ENCODE measurements around the gene CRAMP1. TPM values are rescaled to one million over a fixed set of nuclear protein-coding genes. Genes with fewer than 3 reads are reported as not detected.

CRAMP1 gene
- polyA plus RNA-seq, 1 of the 3 experiments (the other 2 are of a cell fraction): 9.5 TPM

DNA sequence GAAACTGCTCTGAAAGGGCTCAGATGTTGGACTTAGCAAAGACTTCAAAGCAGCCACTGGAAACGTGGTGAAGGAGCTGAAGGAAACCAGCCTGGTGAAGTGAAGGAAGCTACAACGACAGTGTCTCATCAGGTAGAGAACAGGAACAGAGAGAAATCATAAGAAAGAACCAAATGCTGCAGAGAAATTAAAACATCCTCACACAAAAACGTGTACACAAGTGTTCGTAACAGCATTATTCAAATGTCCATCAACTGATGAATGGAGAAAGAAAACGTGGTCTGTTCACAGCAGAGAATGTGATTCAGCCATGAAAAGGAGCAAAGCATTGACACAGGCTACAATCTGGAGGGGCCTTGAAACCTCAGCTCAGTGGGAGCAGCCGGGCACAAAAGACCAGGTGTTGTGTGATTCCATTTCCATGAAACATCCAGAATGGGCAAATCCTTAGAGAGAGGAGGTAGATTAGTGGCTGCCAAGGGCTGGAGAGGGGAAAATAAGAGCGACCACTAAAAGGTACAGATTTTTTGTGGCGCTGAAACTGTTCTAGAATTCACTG is 27.2 kb upstream of the CRAMP1 start:
- TF ChIP-seq POLR2AphosphoS5 (IDR thresholded peaks at IDR 0.05; ENCODE audit: low read depth, low read length) (no peak), EP300 (IDR thresholded peaks at IDR 0.05; ENCODE audit: borderline replicate concordance in 1 of 2, low read depth in 1 of 2, low read length in 1 of 2) (no peak), GABPA (IDR thresholded peaks at IDR 0.05; ENCODE audit: low read depth) (no peak), RAD21 (IDR thresholded peaks at IDR 0.05; ENCODE audit: low read length) (no peak), CHD2 (IDR thresholded peaks at IDR 0.05; ENCODE audit: low read length, partially characterized antibody) (no peak), YY1 (IDR thresholded peaks at IDR 0.05; ENCODE audit: low read depth) (no peak), TAF1 (IDR thresholded peaks at IDR 0.05; ENCODE audit: borderline replicate concordance, low read depth, low read length) (no peak), SIN3A (IDR thresholded peaks at IDR 0.05; ENCODE audit: borderline replicate concordance, low read depth, low read length) (no peak), FOXJ3 (CRISPR knock-in tag; IDR thresholded peaks at IDR 0.05) (no peak), RFX5 (IDR thresholded peaks at IDR 0.05; ENCODE audit: low read length) (no peak), JUND (IDR thresholded peaks at IDR 0.05) (no peak), TEAD4 (IDR thresholded peaks at IDR 0.05; ENCODE audit: borderline replicate concordance, insufficient read depth) (no peak)
- TF ChIP-seq, protein P1, sequence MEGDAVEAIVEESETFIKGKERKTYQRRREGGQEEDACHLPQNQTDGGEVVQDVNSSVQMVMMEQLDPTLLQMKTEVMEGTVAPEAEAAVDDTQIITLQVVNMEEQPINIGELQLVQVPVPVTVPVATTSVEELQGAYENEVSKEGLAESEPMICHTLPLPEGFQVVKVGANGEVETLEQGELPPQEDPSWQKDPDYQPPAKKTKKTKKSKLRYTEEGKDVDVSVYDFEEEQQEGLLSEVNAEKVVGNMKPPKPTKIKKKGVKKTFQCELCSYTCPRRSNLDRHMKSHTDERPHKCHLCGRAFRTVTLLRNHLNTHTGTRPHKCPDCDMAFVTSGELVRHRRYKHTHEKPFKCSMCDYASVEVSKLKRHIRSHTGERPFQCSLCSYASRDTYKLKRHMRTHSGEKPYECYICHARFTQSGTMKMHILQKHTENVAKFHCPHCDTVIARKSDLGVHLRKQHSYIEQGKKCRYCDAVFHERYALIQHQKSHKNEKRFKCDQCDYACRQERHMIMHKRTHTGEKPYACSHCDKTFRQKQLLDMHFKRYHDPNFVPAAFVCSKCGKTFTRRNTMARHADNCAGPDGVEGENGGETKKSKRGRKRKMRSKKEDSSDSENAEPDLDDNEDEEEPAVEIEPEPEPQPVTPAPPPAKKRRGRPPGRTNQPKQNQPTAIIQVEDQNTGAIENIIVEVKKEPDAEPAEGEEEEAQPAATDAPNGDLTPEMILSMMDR (IDR thresholded peaks at IDR 0.05): no peak
- TF ChIP-seq, protein P2, sequence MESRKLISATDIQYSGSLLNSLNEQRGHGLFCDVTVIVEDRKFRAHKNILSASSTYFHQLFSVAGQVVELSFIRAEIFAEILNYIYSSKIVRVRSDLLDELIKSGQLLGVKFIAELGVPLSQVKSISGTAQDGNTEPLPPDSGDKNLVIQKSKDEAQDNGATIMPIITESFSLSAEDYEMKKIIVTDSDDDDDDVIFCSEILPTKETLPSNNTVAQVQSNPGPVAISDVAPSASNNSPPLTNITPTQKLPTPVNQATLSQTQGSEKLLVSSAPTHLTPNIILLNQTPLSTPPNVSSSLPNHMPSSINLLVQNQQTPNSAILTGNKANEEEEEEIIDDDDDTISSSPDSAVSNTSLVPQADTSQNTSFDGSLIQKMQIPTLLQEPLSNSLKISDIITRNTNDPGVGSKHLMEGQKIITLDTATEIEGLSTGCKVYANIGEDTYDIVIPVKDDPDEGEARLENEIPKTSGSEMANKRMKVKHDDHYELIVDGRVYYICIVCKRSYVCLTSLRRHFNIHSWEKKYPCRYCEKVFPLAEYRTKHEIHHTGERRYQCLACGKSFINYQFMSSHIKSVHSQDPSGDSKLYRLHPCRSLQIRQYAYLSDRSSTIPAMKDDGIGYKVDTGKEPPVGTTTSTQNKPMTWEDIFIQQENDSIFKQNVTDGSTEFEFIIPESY (IDR thresholded peaks at IDR 0.05; ENCODE audit: borderline replicate concordance, low read depth): no peak
- ChIA-PET POLR2A (no interaction called here), CTCF (interaction anchor here (1.2 kb wide), 1 partner anchor 10 kb away, joined by 5 read pairs; no protein-coding TSS in a partner anchor)
- H3K4me1 ChIP-seq (ENCODE audit: control insufficient read depth in 1 of 2, insufficient read depth in 2 of 2, low read depth in 1 of 2, low read length in 1 of 2): no peaks in the 10 kb centered on the region
- H3K27ac ChIP-seq (ENCODE audit: low read depth in 2 of 2, low read length in 1 of 2): no peak overlapping the region
- H3F3A ChIP-seq (replicated peaks; ENCODE audit: insufficient read depth): peaks cover 5% of the 10 kb centered on the region
- H3K79me2 ChIP-seq (ENCODE audit: insufficient read depth): no peaks in the 10 kb centered on the region
- H3K36me3 ChIP-seq (replicated peaks in 1 of 2; ENCODE audit: control insufficient read depth in 1 of 2, insufficient read depth in 2 of 2, low read length in 1 of 2): peaks cover 3 to 37% of the 10 kb centered on the region in 2 experiments
- H3K9me2 ChIP-seq: no peaks in the 10 kb centered on the region
- no peak for DNase-seq
- no peak overlapping the region for H3K9ac ChIP-seq
- no peak overlapping the region for H3K4me2 ChIP-seq
- no peak overlapping the region for H2AFZ ChIP-seq (ENCODE audit: low read depth)
- no peaks in the 10 kb centered on the region for H4K20me1 ChIP-seq (ENCODE audit: insufficient read depth)
- no peaks in the 10 kb centered on the region for H3K27me3 ChIP-seq (ENCODE audit: insufficient read depth)
- no peak overlapping the region for H3K4me3 ChIP-seq (ENCODE audit: low read depth in 2 of 2, low read length in 1 of 2)
- WGBS (ENCODE audit: low lambda C conversion rate): 78% methylated on average over 8 of the region's 8 CpGs
- H3K9me3 ChIP-seq: no peaks in the 10 kb centered on the region

DNA sequence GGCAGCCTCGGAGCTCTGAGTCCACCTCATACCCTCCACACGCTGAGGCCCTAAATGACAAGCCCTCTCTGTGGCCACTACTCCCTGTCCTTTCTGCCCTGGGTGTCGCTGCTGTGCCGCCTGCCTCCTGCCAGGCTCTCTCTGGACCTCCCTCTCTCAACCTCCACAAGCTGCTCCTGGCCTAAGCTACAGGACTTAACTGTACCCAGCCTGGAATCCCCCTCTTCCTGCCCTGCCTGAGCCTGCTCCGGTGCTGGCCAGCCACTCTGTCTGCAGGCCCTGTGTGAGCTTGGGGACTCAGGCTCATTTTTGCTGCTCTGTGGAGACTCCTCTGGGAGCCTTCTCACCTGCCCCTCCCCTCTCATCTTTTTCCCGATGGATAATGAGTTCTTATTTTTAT is 21.8 kb upstream of the CRAMP1 start:
- Histone ChIP-seq H3K9me2 (no peaks in the 10 kb centered on the region), H3K4me1 (ENCODE audit: control insufficient read depth in 1 of 2, insufficient read depth in 2 of 2, low read depth in 1 of 2, low read length in 1 of 2) (no peaks in the 10 kb centered on the region), H3K36me3 (replicated peaks in 1 of 2; ENCODE audit: control insufficient read depth in 1 of 2, insufficient read depth in 2 of 2, low read length in 1 of 2) (peaks cover 3 to 23% of the 10 kb centered on the region in 2 experiments), H3K9me3 (no peaks in the 10 kb centered on the region), H3K4me3 (ENCODE audit: low read depth in 2 of 2, low read length in 1 of 2) (no peak overlapping the region), H3K79me2 (ENCODE audit: insufficient read depth) (no peaks in the 10 kb centered on the region), H4K20me1 (ENCODE audit: insufficient read depth) (no peaks in the 10 kb centered on the region), H2AFZ (ENCODE audit: low read depth) (no peak overlapping the region), H3K27ac (ENCODE audit: low read depth in 2 of 2, low read length in 1 of 2) (no peak overlapping the region), H3F3A (replicated peaks; ENCODE audit: insufficient read depth) (no peaks in the 10 kb centered on the region), H3K4me2 (no peak overlapping the region), H3K27me3 (ENCODE audit: insufficient read depth) (no peaks in the 10 kb centered on the region), H3K9ac (no peak overlapping the region)
- TF ChIP-seq GATA2 (CRISPR knock-in tag; IDR thresholded peaks at IDR 0.05) (no peak), SIN3A (IDR thresholded peaks at IDR 0.05; ENCODE audit: borderline replicate concordance, low read depth, low read length) (no peak), EP300 (IDR thresholded peaks at IDR 0.05; ENCODE audit: borderline replicate concordance in 1 of 2, low read depth in 1 of 2, low read length in 1 of 2) (no peak)
- DNase-seq: no peak
- CTCF ChIA-PET: no interaction called here
- 87% methylated on average over 6 of the region's 6 CpGs for WGBS (ENCODE audit: low lambda C conversion rate)
- POLR2A ChIA-PET: no interaction called here

Data from SK-N-SH (cell line).